GM21825 (cell line): ENCODE measurements around the gene DDOST.
"Not testable (repeated sequence)": the region's sequence is repeated elsewhere in the genome, so short reads cannot be mapped to it uniquely, and the experiment has no call there.

Source experiments
- ATAC-seq: cut with Tn5 transposase; IDR thresholded peaks from one replicate; pipeline ENCODE4 v1.9.1; 2021; ENCODE audit warnings: mild to moderate bottlenecking, moderate library complexity; ENCODE audit not compliant: unreplicated experiment

Gene DDOST

DNA sequence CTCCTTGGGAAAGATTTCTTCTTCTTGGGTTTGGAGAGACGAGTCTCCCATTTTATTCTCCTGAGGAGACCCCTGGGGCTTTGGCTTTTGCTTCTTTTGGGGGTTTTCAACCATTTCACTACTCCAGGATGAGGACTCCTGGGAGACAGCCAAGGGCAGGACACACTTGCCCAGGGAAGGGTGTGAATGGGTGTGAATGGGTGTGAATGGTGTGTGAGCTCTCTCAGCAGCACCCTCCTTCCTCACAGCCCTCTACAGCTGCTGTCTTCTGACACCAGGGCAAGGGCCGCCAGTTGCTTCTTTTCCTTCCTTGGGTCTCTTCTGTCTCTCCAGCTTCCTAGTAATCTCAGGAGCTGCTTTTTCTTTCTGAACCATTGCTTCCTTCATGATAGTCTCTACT, 32.5 kb upstream of the DDOST start:
- no peak for ATAC-seq

DNA sequence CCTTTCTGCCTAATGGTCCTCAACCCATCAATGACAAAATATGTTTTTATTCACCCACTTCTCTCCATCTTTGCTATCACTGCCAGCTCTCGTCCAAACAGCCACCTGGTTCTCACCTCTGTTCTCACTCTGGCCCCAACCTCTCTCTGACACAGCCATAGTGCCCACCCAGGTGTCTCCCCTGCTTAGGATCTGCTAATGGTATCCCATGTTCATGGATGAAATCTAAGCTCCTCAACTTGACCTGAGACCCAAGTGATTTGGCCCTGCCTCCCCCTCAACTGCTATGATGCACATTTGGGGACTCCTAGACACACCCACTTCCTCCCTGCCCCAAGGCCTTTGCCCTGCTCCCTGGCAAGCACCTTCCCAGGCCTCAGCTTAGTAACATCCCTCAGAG, 30.7 kb upstream of the DDOST start:
- no peak for ATAC-seq

- ATAC-seq, result no peak
Measured at GRCh38 chr1:20689645-20690056, 28.5 kb upstream of the DDOST start.

DNA sequence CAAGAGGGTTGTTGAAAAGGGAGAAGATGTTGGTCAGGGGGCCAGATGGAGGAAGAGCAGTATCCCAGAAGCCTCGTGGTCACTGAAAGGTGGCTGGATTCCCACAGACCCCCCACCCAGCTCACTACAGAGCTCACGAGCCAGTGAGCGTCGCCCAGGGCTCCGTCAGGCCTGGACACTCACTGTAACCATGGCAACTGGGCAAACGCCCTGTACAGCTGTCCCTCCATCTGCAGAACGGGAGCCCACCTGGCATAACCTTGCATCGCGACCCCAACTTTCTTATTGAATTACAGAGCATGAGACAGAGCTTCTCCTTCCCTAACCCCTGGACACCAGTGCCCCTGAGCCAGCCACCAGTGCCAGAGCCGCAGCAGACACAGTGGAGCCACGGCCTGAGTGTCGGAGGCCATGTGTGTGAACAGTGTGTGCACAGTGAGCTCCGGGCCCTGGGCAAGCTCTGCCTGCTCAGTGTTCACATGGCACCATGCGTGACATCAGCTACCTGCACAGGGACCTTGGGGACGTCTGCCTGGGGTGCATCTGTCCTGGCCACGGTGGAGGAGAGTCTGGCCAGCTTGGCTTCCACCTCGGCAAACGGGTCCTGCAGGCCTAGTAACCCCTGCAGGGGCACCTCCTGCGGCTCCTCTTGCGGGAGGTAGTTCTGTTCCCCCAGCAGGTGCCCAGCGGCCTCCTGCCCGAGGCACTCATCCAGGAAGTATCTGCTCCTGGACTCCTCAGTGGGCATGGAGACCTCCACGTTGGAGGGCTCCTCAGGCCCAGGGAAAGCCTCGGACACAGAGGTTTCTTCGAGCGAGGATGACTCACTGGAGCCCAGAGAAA, 25.9 kb upstream of the DDOST start:
- no peak for ATAC-seq

- ATAC-seq, result no peak
Measured at GRCh38 chr1:20685741-20686140, 24.6 kb upstream of the DDOST start.

GRCh38 chr1:20685099-20685662, 24.0 kb upstream of the DDOST start:
- ATAC-seq, result no peak

GRCh38 chr1:20684651-20685050, 23.5 kb upstream of the DDOST start:
- no peak for ATAC-seq

DNA sequence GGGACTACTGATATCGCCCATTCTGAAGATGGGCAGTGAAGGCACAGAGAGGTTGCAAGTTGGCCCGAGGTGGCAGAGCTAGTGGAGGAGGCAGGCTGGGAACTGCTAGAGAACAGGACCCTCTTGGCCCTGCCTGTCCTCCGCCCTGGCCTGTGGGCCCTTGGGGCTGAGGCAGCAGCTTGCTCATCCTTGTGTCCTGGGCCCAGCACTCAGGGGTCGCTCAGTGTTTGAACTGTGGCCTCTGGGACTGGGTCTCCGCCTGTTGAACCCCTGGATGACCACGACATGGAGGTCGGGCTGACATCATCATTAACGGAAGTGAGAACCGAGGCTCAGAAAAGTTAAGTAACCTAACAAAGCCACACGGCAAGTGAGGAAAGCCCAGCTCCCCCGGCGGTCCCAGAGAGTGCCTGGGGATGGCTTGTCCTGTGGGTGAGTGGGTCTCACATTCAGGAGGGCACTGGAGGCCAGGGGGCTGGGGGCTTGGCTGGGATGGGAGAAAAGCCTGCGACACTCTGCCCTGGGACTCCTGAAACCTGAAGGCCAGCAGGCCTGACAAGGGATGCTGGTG, 23.0 kb upstream of the DDOST start:
- ATAC-seq, result no peak

GRCh38 chr1:20683614-20684013, 22.4 kb upstream of the DDOST start:
- ATAC-seq, result no peak

- ATAC-seq, result no peak
Measured at GRCh38 chr1:20682571-20683236, 21.5 kb upstream of the DDOST start.

DNA sequence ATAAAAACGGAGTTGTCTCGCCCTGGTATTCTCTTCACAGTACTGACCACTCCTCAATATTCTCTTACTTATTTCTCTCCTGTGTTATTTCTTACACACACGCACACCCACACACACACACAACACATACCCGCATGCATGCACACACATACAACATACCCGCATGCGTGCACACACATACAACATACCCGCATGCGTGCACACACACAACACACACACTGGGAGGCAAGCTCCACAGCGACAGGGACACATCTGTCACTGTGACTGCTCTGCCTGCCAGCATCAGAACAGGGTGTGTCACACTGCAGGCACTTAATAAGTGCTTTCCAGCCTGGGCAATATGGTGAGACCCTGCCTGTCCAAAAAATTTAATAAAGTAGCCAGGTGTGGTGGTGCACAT, 20.8 kb upstream of the DDOST start:
- no peak for ATAC-seq

DNA sequence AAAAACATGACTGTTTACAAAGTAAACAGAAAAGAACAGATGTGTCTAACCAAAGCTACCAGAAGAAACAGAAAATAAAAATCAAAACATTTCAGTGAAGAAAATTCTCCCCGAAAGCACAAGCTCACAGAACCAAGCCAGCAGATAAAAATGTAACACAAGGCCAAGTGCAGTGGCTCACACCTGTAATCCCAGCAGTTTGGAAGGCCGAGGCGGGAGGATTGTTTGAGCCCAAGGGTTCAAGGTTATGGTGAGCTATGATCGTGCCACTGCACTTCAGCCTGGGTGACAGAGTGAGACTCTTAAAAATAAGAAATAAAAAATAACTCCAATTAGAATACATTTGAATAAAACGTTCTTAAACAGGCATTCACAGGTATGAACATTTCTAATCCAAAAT, 19.1 kb upstream of the DDOST start:
- ATAC-seq, result no peak

DNA sequence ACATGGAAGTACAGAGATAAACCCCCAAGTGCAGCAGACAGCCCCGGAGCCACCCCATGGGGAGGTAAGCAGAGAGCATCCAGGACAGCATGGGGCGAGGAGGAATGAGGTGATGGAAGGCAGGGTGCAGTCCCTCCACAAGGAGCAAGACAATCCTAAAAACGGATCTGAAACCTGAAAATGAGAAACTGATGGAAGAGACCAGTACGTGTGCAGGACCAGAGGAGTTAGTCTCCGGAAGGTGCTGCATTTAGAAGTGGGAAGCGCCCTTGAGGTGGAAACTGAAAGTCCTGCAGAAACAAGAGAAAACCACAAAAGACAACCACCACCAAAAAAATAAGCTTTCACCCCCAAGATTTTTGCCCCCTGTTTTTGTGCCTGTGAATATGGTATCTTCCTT, 17.4 kb upstream of the DDOST start:
- no peak for ATAC-seq

DNA sequence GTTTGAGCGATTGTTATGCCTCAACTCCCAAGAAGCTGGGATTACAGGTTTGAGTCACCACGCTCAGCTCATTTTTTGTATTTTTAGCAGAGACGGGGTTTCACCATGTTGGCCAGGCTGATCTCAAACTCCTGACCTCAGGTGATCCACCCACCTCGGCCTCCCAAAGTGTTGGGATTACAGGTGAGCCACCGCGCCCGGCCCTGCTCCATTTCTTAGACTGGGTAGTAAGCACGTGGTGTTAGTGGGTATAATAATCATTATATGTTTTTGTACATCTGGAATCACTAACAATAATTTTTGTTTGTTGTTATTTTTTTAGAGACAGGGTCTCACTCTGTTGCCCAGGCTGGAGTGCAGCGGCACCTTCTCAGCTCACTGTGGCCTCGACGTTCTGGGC, 12.5 kb upstream of the DDOST start:
- not testable (repeated sequence) for ATAC-seq

DNA sequence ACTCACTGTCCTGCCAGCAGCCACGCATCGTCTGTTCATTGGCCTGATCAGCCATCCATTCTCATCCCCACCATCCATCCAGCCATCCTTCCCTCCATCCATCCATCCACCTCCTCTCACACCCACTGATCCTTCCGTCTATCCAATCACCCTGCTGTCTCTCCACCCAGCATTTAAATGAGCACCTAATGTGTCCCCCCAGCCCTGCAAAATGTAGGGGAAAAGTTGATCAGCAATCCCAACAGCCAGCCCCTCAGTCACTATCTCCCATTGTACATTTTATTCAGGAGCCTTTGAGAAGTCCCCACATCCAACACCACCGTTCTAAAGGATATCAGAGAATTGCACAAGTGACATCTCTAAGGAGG, 11.1 kb upstream of the DDOST start:
- no peak for ATAC-seq

DNA sequence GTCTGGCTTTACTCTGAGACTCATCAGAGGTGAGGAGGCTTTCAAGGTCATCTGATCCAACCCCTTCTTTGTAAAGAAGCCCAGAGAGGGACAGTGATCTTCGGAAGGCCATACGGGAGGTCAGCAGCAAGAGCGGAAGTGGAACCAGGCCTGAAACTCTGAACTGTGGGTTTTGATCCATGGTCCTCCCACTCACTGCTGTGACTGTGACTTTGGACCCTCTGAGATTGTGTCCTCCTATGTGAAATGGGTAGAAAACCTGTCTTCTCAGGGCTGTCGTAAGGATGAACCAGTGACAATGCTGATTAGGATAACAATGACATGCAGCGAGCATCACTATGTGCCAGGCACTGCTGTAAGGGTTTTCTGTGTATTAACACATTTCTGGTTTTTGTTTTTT, 9.8 kb upstream of the DDOST start:
- no peak for ATAC-seq

DNA sequence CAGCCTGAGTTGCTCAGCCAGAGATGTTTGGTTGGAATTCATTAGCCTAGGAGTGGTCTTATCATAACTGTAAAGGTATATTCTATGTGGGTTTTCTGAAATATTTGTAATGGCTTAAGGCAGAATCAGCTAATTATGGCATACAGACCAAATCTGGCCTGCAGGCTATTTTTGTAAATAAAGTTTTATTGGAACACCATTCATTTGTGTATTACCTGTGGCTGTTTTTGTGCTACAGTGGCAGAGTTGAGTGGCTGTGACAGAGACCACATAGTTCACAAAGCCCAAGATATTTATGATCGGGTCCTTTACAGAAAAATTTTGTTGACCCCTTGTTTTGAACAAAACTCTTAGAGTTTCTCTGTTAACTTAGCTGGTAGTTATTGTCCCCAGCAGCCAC, 7.4 kb upstream of the DDOST start:
- no peak for ATAC-seq

DNA sequence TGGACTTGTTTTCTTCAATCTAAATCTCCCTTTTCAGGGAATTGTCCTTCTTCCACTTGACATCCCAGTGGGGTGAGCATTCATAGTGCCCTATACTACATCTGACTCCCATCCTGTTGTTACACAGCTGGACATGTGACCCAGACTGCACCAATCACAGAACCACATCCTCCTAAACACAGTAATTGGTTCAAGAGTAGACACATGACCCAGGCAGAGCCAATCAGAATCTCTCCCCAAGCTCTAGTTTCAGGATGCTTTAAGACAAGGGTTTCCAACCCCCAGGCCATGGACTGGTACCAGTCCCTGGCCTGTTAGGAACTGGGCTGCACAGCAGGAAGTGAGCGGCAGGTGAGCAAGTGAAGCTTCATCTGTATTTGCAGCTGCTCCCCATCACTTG, 5.6 kb upstream of the DDOST start:
- no peak for ATAC-seq

DNA sequence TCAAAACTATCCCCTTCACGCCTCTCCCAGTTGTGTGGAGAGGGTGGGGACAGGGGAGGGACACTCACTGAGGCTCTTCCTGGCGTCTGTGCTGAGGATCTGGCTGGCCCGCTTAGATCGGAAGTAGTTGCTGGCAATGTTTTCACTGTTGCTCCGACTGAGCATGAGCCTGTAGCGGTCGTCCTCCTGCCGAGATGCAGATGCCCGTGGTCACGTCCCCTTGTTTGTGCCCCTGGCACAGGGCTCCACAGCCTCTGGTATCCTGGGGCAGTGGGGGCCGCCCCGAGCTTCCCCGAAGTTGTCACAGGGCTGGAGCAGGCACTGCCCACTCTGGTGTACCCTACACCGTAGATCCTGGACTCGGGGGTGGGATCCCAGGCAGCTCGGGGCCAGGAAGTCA, 5.0 kb upstream of the DDOST start:
- no peak for ATAC-seq

GRCh38 chr1:20665726-20666125, 4.6 kb upstream of the DDOST start:
- no peak for ATAC-seq

DNA sequence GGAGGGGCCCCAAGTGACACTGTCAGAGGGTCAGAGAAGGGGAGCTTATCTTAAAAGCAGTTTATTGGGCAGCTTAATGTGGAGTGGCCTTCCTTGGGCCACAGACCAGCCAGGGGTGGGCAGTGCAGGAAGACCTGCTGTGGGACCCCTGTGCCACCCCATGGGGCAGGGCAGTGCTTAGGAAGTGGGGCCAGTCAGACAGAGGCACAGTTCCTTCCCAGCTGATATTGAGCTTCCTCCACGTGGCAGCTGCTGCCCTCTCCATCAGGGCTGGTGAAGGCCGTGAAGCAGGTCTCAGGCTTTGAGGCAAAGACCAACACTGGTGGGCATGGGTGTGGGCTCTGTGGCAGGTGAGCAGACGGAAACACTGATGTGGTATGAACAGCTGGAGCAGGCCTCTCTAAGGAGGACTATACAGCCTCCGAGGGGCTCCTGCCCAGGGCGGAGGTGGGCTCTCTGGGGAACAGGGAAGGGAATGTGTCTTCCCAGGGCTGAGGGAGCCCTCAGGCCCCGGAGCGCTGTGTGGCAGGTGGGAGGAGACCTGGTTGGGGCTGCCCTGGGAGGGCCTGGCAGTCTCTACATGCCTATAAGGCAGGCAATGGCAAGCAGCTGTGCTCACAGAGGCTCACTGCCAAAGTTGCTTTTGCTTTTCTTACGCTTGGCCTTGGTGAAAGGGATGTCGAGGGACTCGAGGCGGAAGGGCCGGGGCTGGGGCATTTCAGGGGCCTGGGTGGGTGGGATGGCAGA, 3.0 kb upstream of the DDOST start:
- ATAC-seq, result no peak
